Activated CD4-positive, alpha-beta memory T cell treated with anti-CD3 and anti-CD28 coated beads for 36 hours (primary cell): ENCODE results near the gene CHRNA1. TPM values are rescaled to one million over a fixed set of nuclear protein-coding genes. Genes with fewer than 3 reads are reported as not detected.

Source experiments
- CTCF ChIA-PET: fragments of 350-600 bp; sonication (Branson Sonifier 250); formaldehyde crosslinking; loops from one replicate; lab custom pipeline; 2021; ENCODE audit warnings: antibody characterized with exemption, inconsistent platforms; lab: Charles Lee
- POLR2A ChIA-PET: fragments of 350-600 bp; sonication (Branson Sonifier 250); formaldehyde crosslinking; loops from one replicate; lab custom pipeline; 2021; ENCODE audit warnings: antibody characterized with exemption; lab: Charles Lee
- DNase-seq: peaks from one replicate; pipeline ENCODE4 v3.0.0-alpha.2; 2020
- H3K27ac Mint-ChIP-seq: one replicate; pipeline ENCODE4 v1.8.0; 2021; ENCODE audit warnings: mixed read lengths
- H3K27me3 Mint-ChIP-seq: one replicate; pipeline ENCODE4 v1.8.0; 2021; ENCODE audit warnings: mixed read lengths
- H3K36me3 Mint-ChIP-seq: one replicate; pipeline ENCODE4 v1.8.0; 2021; ENCODE audit warnings: mixed read lengths
- H3K4me1 Mint-ChIP-seq: one replicate; pipeline ENCODE4 v1.8.0; 2021; ENCODE audit warnings: low read depth, mixed read lengths
- H3K4me3 Mint-ChIP-seq: one replicate; pipeline ENCODE4 v1.8.0; 2021; ENCODE audit warnings: mild to moderate bottlenecking, mixed read lengths
- H3K9me3 Mint-ChIP-seq: one replicate; pipeline ENCODE4 v1.8.0; 2021; ENCODE audit warnings: mixed read lengths
- intact Hi-C: fragments of 100-400 bp; cut with micrococcal nuclease; formaldehyde crosslinking; loops from one replicate; pipeline ENCODE4 v1.15.1; 2023
- total RNA-seq, 2 experiments: library from RNA; stranded (reverse); gene quantifications; one replicate each; pipeline ENCODE4 v1.2.3, GENCODE V29; 2021

The CHRNA1 gene
- total RNA-seq, 2 experiments from 2014 or later: not detected

DNA sequence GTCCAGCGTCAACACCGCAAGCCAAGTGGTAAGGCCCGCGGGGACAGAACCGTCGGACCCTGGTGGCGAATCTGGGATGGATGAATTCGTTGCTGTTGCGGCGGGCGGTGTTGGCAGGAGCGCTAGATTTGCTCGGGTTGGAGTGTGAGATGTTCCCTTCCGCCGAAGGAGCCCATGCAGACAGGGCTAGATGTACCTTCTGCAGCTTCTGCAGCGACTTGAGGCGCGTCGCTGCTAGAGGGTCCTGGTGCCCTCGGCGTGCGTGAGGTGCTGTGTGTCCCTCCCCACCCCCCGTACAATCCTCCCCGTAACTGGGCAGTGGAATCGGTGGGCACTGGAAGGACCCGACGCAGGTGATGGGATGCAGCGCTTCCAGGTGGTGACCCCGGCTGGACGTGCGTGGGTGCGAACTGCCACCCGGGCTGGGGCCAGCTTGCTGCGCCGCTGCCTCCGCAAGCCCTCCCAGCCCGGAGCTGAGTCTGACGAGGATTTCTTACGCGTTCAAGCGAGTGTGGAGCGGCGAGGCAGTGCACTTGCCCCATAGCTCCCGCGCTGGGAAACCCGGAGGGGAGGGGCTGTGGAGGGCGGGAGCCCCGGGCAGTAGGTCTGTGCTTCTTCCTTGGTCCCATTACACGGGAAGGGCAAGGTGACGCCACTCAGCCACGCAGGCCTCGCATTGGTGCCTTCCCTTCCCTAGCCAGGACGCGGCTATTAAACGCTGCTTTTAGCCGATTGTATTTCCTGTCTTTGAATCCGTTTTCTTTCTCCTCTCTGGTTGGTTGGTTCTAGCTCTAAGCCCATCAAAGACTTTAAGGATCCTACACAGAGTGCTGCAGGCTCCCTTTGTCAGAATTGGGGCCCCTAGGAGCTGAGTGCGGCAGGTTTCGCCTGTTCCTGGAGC lies 34.2 kb downstream of the CHRNA1 start:
- no peaks in the 10 kb centered on the region for H3K9me3 Mint-ChIP-seq
- peak overlapping the region; percentile 77 for H3K4me3 Mint-ChIP-seq
- ChIA-PET CTCF (interaction anchor here (1.0 to 3.4 kb wide), 7 partner anchors 12 to 274 kb away, joined by 3 to 17 read pairs (median 6); no protein-coding TSS in a partner anchor), POLR2A (interaction anchor here (0.6 to 1.6 kb wide), 2 partner anchors 12 to 161 kb away, joined by 3 to 4 read pairs; no protein-coding TSS in a partner anchor)
- H3K4me1 Mint-ChIP-seq: peaks cover 9% of the 10 kb centered on the region
- no peak overlapping the region for H3K27ac Mint-ChIP-seq
- H3K36me3 Mint-ChIP-seq: no peaks in the 10 kb centered on the region
- H3K27me3 Mint-ChIP-seq: peaks cover 3% of the 10 kb centered on the region
- intact Hi-C loops: loop anchor here (2.0 kb wide), 2 partner anchors 21 to 29 kb away; no protein-coding TSS in a partner anchor
- peak; percentile 69 for DNase-seq

DNA sequence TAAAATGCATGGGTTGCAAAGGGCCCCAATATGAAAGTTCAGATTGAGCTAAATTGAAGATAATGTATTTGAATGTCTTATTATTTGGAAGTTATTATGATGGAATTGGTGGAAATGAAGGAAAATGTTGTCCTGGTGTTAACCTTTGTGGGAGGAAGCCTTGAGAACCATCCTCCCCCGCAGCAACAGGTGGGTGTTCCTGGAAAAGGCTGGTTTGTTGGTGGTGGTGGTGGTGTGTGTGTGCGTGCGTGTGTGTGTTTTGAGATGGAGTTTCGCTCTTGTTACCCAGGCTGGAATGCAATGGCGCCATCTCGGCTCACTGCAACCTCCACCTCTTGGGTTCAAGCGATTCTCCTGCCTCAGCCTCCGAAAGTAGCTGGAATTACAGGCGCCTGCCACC lies 36.2 kb downstream of the CHRNA1 start:
- POLR2A ChIA-PET: no interaction called here
- CTCF ChIA-PET: interaction anchor here (1.1 to 3.4 kb wide), 2 partner anchors 10 to 29 kb away, joined by 3 to 17 read pairs; no protein-coding TSS in a partner anchor

DNA sequence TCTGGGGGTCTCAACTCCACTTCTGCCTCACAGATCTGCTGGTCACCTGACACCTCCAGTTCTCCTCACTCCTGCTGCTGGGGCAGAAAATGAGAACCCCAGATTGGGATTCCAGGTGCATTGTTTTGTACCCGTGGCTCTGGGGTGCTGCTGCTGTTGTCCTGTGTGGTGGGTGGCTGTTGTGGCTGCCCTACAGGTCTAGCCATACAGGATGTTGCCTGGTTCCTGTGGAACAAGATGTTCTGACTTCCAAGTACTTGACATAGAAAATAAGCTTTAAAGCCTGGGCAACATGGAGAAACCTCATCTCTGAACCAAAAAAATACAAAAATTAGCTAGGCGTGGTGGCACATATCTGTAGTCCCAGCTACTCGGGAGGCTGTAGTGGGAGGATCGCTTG lies 38.1 kb downstream of the CHRNA1 start:
- intact Hi-C loops: no loop called here
- POLR2A ChIA-PET: no interaction called here

More for the DNA sequence above, 36.2 kb downstream of the CHRNA1 start:
- no peak for DNase-seq
- peaks cover 9% of the 10 kb centered on the region for H3K4me1 Mint-ChIP-seq
- H3K36me3 Mint-ChIP-seq: no peaks in the 10 kb centered on the region
- intact Hi-C loops: loop anchor here (2.0 kb wide), 1 partner anchor 27 kb away; no protein-coding TSS in a partner anchor
- no peaks in the 10 kb centered on the region for H3K9me3 Mint-ChIP-seq
- H3K27ac Mint-ChIP-seq: no peak overlapping the region
- no peak overlapping the region for H3K4me3 Mint-ChIP-seq
- peaks cover 3% of the 10 kb centered on the region for H3K27me3 Mint-ChIP-seq

GRCh38 chr2:174722942-174723592 lies 41.2 kb downstream of the CHRNA1 start:
- ChIA-PET POLR2A (no interaction called here), CTCF (interaction anchor here (1.5 to 2.4 kb wide), 2 partner anchors 23 to 26 kb away, joined by 4 to 8 read pairs; no protein-coding TSS in a partner anchor)
- DNase-seq: no peak
- intact Hi-C loops: no loop called here
- H3K9me3 Mint-ChIP-seq: no peaks in the 10 kb centered on the region
- H3K27me3 Mint-ChIP-seq: peaks cover 2% of the 10 kb centered on the region
- no peak overlapping the region for H3K4me3 Mint-ChIP-seq
- peaks cover 10% of the 10 kb centered on the region for H3K4me1 Mint-ChIP-seq
- no peaks in the 10 kb centered on the region for H3K36me3 Mint-ChIP-seq
- no peak overlapping the region for H3K27ac Mint-ChIP-seq

More for the DNA sequence above, 38.1 kb downstream of the CHRNA1 start:
- CTCF ChIA-PET: interaction anchor here (1.2 kb wide), 2 partner anchors 29 to 31 kb away, joined by 3 to 6 read pairs; no protein-coding TSS in a partner anchor
- Mint-ChIP-seq H3K4me3 (no peak overlapping the region), H3K9me3 (no peaks in the 10 kb centered on the region), H3K4me1 (peaks cover 9% of the 10 kb centered on the region), H3K36me3 (no peaks in the 10 kb centered on the region), H3K27ac (no peak overlapping the region), H3K27me3 (peaks cover 3% of the 10 kb centered on the region)
- no peak for DNase-seq

DNA sequence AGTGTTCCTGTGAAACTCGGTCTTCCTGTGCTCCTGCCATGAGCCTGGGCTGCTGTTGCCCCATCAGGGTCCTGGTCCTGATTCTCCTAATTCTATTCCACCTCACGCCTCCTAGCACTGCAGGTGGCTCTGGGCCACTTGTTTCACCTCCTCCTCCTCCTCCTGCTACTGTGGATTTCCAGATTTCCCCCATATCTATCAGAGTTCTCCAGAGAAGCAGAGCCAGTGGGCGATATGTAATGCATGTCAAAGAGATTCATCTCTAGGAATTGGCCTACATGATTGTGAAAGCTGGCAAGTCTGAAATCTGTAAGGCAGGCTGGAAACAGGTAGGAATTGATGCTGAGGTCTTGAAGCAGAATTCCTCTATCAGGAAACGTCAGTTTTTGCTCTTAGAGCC lies 45.3 kb downstream of the CHRNA1 start:
- ChIA-PET CTCF (interaction anchor here (0.6 to 5.1 kb wide), 6 partner anchors 10 to 68 kb away, joined by 3 to 22 read pairs (median 8); no protein-coding TSS in a partner anchor), POLR2A (no interaction called here)
- intact Hi-C loops: loop anchor here (5.0 kb wide), 1 partner anchor 33 kb away; no protein-coding TSS in a partner anchor
- Mint-ChIP-seq H3K9me3 (no peaks in the 10 kb centered on the region), H3K4me3 (no peak overlapping the region), H3K27ac (no peak overlapping the region), H3K36me3 (no peaks in the 10 kb centered on the region), H3K27me3 (no peaks in the 10 kb centered on the region), H3K4me1 (peaks cover 25% of the 10 kb centered on the region)
- DNase-seq: no peak

- Mint-ChIP-seq H3K27ac (no peak overlapping the region), H3K4me1 (peaks cover 25% of the 10 kb centered on the region), H3K36me3 (no peaks in the 10 kb centered on the region), H3K27me3 (no peaks in the 10 kb centered on the region), H3K9me3 (no peaks in the 10 kb centered on the region), H3K4me3 (no peak overlapping the region)
- no peak for DNase-seq
- CTCF ChIA-PET: interaction anchor here (0.6 to 5.1 kb wide), 5 partner anchors 10 to 278 kb away, joined by 3 to 22 read pairs (median 13); no protein-coding TSS in a partner anchor
- POLR2A ChIA-PET: interaction anchor here (1.3 kb wide), 1 partner anchor 11 kb away, joined by 4 read pairs; no protein-coding TSS in a partner anchor
- intact Hi-C loops: loop anchor here (5.0 kb wide), 1 partner anchor 34 kb away; no protein-coding TSS in a partner anchor
Observed at GRCh38 chr2:174718591-174718990, 45.7 kb downstream of the CHRNA1 start.

- peak overlapping the region; percentile 43 for H3K27ac Mint-ChIP-seq
- no peaks in the 10 kb centered on the region for H3K27me3 Mint-ChIP-seq
- H3K36me3 Mint-ChIP-seq: no peaks in the 10 kb centered on the region
- peaks cover 25% of the 10 kb centered on the region for H3K4me1 Mint-ChIP-seq
- ChIA-PET POLR2A (interaction anchor here (1.3 kb wide), 1 partner anchor 12 kb away, joined by 4 read pairs; no protein-coding TSS in a partner anchor), CTCF (interaction anchor here (0.6 to 5.1 kb wide), 6 partner anchors 12 to 279 kb away, joined by 3 to 22 read pairs (median 11); no protein-coding TSS in a partner anchor)
- H3K4me3 Mint-ChIP-seq: no peak overlapping the region
- DNase-seq: no peak
- intact Hi-C loops: loop anchor here (5.0 kb wide), 1 partner anchor 34 kb away; no protein-coding TSS in a partner anchor
- no peaks in the 10 kb centered on the region for H3K9me3 Mint-ChIP-seq
Observed at GRCh38 chr2:174717916-174718315, 46.4 kb downstream of the CHRNA1 start.

- Mint-ChIP-seq H3K9me3 (no peaks in the 10 kb centered on the region), H3K4me3 (peak overlapping the region; percentile 28), H3K27ac (peak overlapping the region; percentile 43), H3K4me1 (peaks cover 25% of the 10 kb centered on the region), H3K27me3 (no peaks in the 10 kb centered on the region), H3K36me3 (no peaks in the 10 kb centered on the region)
- intact Hi-C loops: loop anchor here (5.0 kb wide), 1 partner anchor 35 kb away; no protein-coding TSS in a partner anchor
- DNase-seq: peak; percentile 23
- POLR2A ChIA-PET: interaction anchor here (1.3 kb wide), 1 partner anchor 12 kb away, joined by 4 read pairs; no protein-coding TSS in a partner anchor
- CTCF ChIA-PET: interaction anchor here (1.4 to 5.1 kb wide), 3 partner anchors 12 to 32 kb away, joined by 9 to 22 read pairs (median 17); no protein-coding TSS in a partner anchor
Observed at GRCh38 chr2:174717273-174717672, 47.0 kb downstream of the CHRNA1 start.

DNA sequence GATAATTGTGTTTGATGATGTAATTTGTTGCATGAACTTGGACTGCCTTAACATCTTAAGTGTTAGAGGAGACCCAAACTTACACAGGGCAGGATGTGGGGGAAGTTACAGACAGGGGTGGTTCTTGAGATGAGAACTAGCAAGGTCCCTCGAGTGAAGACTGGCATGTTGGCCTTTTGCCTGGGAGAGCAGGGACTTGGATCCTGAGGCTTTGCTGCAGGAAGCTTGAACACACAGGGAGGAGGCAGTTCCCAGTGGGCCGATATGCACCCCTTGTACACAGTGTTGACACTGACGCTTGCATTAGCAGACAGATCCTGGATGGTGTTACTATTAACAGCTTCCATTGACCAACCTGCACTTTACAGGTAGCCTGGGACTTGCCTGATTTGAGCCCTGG lies 47.5 kb downstream of the CHRNA1 start:
- H3K27ac Mint-ChIP-seq: no peak overlapping the region
- intact Hi-C loops: loop anchor here (5.0 kb wide), 1 partner anchor 36 kb away; no protein-coding TSS in a partner anchor
- ChIA-PET CTCF (interaction anchor here (1.4 to 5.1 kb wide), 2 partner anchors 19 to 32 kb away, joined by 9 to 22 read pairs; no protein-coding TSS in a partner anchor), POLR2A (no interaction called here)
- no peaks in the 10 kb centered on the region for H3K9me3 Mint-ChIP-seq
- no peaks in the 10 kb centered on the region for H3K36me3 Mint-ChIP-seq
- no peaks in the 10 kb centered on the region for H3K27me3 Mint-ChIP-seq
- H3K4me1 Mint-ChIP-seq: peaks cover 25% of the 10 kb centered on the region
- no peak overlapping the region for H3K4me3 Mint-ChIP-seq
- peak; percentile 24 for DNase-seq

DNA sequence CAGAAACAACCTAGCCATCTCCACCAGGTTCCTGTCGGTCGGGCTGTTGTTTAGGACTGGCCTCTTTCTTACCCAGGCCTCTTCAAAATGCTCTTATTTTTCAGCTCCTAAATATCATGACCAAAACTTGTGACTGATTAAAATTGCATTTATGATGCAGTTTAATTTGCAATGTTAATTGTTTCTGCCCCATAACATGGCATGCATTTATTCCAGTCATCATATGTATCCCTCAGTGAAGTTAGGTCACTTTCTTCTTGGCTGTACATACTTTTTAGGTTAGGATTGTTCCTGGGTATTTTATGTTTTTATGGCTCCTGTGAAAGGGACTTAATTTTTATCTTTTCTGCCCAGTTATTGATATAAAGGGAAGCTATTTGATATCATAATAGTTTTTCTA lies 50.6 kb downstream of the CHRNA1 start:
- intact Hi-C loops: no loop called here
- H3K4me3 Mint-ChIP-seq: no peak overlapping the region
- POLR2A ChIA-PET: no interaction called here
- peaks cover under 1% of the 10 kb centered on the region for H3K27me3 Mint-ChIP-seq
- no peaks in the 10 kb centered on the region for H3K36me3 Mint-ChIP-seq
- no peaks in the 10 kb centered on the region for H3K9me3 Mint-ChIP-seq
- DNase-seq: no peak
- CTCF ChIA-PET: interaction anchor here (0.9 to 1.3 kb wide), 4 partner anchors 9 to 36 kb away, joined by 3 to 5 read pairs (median 3); no protein-coding TSS in a partner anchor
- H3K4me1 Mint-ChIP-seq: peaks cover 21% of the 10 kb centered on the region
- H3K27ac Mint-ChIP-seq: no peak overlapping the region

- H3K36me3 Mint-ChIP-seq: no peaks in the 10 kb centered on the region
- peaks cover 5% of the 10 kb centered on the region for H3K27me3 Mint-ChIP-seq
- H3K9me3 Mint-ChIP-seq: no peaks in the 10 kb centered on the region
- no peak overlapping the region for H3K27ac Mint-ChIP-seq
- ChIA-PET CTCF (no interaction called here), POLR2A (no interaction called here)
- intact Hi-C loops: no loop called here
- H3K4me3 Mint-ChIP-seq: no peak overlapping the region
- DNase-seq: no peak
- H3K4me1 Mint-ChIP-seq: no peaks in the 10 kb centered on the region
Observed at GRCh38 chr2:174711206-174711605, 53.1 kb downstream of the CHRNA1 start.
